Ramos (cell line): ENCODE data around the gene HYI.

ENCODE experiments used
- in situ Hi-C: fragments of 300-500 bp; cut with MboI; formaldehyde crosslinking; loops from one replicate; pipeline ENCODE4 v1.14.3; 2022; ENCODE audit warnings: low sequenced_read_pairs; ENCODE audit not compliant: unreplicated experiment

The HYI gene

GRCh38 chr1:43445606-43446387 is 7.9 kb downstream of the HYI start:
- in situ Hi-C loops: no loop called here

- in situ Hi-C loops: no loop called here
These were observed 8.9 kb downstream of the HYI start for GRCh38 chr1:43444836-43445235.

- in situ Hi-C loops: no loop called here
These were observed 9.4 kb downstream of the HYI start for GRCh38 chr1:43444151-43444828.

- in situ Hi-C loops: no loop called here
These were observed 10.4 kb downstream of the HYI start for GRCh38 chr1:43443197-43443946.

- in situ Hi-C loops: no loop called here
These were observed 11.0 kb downstream of the HYI start for GRCh38 chr1:43442756-43443155.

GRCh38 chr1:43441894-43442637 is 11.7 kb downstream of the HYI start:
- in situ Hi-C loops: no loop called here

- in situ Hi-C loops: no loop called here
These were observed 12.4 kb downstream of the HYI start for GRCh38 chr1:43441166-43441893.

- in situ Hi-C loops: no loop called here
These were observed 13.4 kb downstream of the HYI start for GRCh38 chr1:43440358-43440757.

- in situ Hi-C loops: no loop called here
These were observed 13.9 kb downstream of the HYI start for GRCh38 chr1:43439781-43440180.

- in situ Hi-C loops: no loop called here
These were observed 14.7 kb downstream of the HYI start for GRCh38 chr1:43438953-43439581.

- in situ Hi-C loops: no loop called here
These were observed 15.2 kb downstream of the HYI start for GRCh38 chr1:43438576-43438952.

GRCh38 chr1:43438006-43438405 is 15.7 kb downstream of the HYI start:
- in situ Hi-C loops: no loop called here

- in situ Hi-C loops: no loop called here
These were observed 16.4 kb downstream of the HYI start for GRCh38 chr1:43437031-43437973.

- in situ Hi-C loops: no loop called here
These were observed 17.4 kb downstream of the HYI start for GRCh38 chr1:43436371-43436770.

- in situ Hi-C loops: no loop called here
These were observed 18.3 kb downstream of the HYI start for GRCh38 chr1:43435146-43436145.

GRCh38 chr1:43434256-43434655 is 19.5 kb downstream of the HYI start:
- in situ Hi-C loops: no loop called here

- in situ Hi-C loops: no loop called here
These were observed 20.8 kb downstream of the HYI start for GRCh38 chr1:43432907-43433306.
